ENCODE data around the gene BRICD5. TPM values are rescaled to one million over a fixed set of nuclear protein-coding genes. Genes with fewer than 3 reads are reported as not detected.
"Not testable (repeated sequence)": the region's sequence is repeated elsewhere in the genome, so short reads cannot be mapped to it uniquely, and the experiment has no call there.

Gene BRICD5
- total RNA-seq, 1 experiment from 2014 or later = 4.6 TPM

DNA sequence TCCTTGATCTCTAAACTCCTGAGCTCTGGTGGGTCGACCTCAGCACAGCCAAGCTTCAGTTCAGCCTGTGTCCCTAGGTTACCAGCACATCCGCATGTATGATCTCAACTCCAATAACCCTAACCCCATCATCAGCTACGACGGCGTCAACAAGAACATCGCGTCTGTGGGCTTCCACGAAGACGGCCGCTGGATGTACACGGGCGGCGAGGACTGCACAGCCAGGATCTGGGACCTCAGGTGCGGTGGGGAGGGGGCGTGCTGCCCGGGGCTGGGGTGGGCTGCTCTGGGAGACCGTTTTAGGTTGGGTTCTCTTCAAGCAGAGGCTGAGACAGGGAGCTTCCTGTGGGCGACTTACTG is 4.3 kb downstream of the BRICD5 start:
- no peaks in the 10 kb centered on the region for H3K27me3 ChIP-seq (replicated peaks)
- no peaks in the 10 kb centered on the region for H3K9me3 ChIP-seq (replicated peaks)
- peaks cover 13% of the 10 kb centered on the region for H3K4me1 ChIP-seq (replicated peaks)
- no peak for DNase-seq (ENCODE audit: low read depth in 1 of 2, low spot score in 2 of 2)
- peaks cover 45% of the 10 kb centered on the region for H3K36me3 ChIP-seq
- H3K27ac ChIP-seq = no peak overlapping the region
- peak overlapping the region; percentile 96; the same call in 1 of the 2 replicates for H3K4me3 ChIP-seq

GRCh38 chr16:2205967-2206313 is 4.7 kb downstream of the BRICD5 start:
- DNase-seq (ENCODE audit: low read depth in 1 of 2, low spot score in 2 of 2) = no peak
- H3K4me3 ChIP-seq = peak overlapping the region; percentile 96

DNA sequence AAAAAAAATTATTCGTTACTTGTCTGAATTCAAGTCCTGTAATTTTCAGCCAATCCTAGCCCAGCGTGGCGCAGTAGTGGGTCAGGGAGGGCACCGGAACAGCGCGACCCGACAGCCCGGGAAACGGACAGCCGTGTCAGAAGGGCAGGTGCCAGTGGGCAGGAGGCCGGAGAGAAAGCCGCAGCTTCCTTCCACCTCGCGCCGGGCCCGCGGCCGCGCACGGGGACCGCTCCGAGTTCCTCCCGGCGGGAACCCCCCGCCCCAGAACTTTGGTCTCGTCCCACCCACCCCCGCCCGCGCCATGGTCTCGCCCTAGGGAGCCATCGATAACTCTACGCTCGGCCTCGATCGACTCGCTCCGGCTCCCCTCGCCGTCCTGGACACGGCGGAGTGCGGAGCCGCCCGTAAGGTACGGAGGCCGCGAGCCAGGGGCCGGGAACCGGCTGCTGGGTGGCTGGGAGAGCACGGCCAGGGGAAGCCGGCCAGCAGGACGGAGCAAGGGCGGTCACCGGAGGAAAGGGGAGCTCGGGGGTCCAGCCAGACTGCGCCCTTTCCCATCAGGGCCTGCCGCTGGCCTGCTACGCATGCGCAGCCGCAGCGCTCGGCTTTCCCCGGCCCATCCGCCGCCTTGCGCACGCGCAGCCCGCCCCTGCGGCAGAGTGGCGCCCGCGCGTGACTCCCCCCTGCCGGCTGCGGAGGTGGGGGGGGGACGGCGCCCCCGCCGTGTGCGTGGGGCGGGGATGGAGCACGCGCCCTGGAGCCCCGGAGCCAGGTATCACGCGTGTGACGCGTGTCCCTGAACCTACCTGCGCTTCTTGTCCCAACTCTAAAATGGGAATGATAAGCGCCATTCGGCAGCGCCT is 5.3 kb downstream of the BRICD5 start, which contains the start of gene MLST8:
MLST8 (plus strand) TSS at position 351 of the 863 bp plus-strand sequence. CDS start 632 bp downstream, outside the sequence.
- DNase-seq (ENCODE audit: low read depth in 1 of 2, low spot score in 2 of 2) = peak; percentile 83 to 97
- Histone ChIP-seq H3K36me3 (peaks cover 40% of the 10 kb centered on the region), H3K27me3 (replicated peaks) (no peaks in the 10 kb centered on the region), H3K4me1 (replicated peaks) (peaks cover 13% of the 10 kb centered on the region), H3K4me3 (peak within 1 kb of the TSS; percentile 96), H3K27ac (peak within 1 kb of the TSS; percentile 90), H3K9me3 (replicated peaks) (no peaks in the 10 kb centered on the region)

More at GRCh38 chr16:2205967-2206313, 4.7 kb downstream of the BRICD5 start:
- no peaks in the 10 kb centered on the region for H3K9me3 ChIP-seq (replicated peaks)
- no peak overlapping the region; the same call in 1 of the 2 replicates for H3K27ac ChIP-seq
- no peaks in the 10 kb centered on the region for H3K27me3 ChIP-seq (replicated peaks)
- peaks cover 44% of the 10 kb centered on the region for H3K36me3 ChIP-seq
- peaks cover 13% of the 10 kb centered on the region for H3K4me1 ChIP-seq (replicated peaks)

GRCh38 chr16:2204416-2205103 is 6.1 kb downstream of the BRICD5 start:
- H3K27me3 ChIP-seq (replicated peaks) = peaks cover 4% of the 10 kb centered on the region

DNA sequence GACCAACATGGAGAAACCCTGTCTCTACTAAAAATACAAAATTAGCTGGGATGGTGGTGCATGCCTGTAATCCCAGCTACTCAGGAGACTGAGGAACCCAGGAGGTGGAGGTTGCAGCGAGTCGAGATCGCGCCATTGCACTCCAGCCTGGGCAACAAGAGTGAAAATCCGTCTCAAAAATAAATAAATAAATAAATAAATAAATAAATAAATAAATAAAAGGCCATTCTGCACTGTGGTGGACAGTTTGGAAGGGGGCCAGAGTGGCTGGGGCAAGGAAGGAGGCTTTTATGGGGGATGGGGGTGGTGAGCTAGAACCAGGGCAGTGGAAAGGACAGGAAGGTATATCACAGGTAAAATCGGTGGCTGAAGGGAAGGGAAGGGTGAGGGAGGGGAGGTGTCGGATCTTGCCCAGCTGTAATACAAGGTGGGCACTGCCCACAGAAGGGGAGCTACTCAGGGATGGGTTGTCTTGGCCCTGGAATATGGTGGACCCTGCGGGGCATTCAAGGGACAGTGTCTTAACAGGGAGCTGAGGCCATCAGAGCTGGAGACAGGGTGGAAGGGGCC is 7.5 kb downstream of the BRICD5 start:
- H3K9me3 ChIP-seq (replicated peaks); H3K4me3 ChIP-seq; H3K27ac ChIP-seq; DNase-seq (ENCODE audit: low read depth in 1 of 2, low spot score in 2 of 2): not testable (repeated sequence)
- peaks cover 19% of the 10 kb centered on the region for H3K36me3 ChIP-seq
- H3K27me3 ChIP-seq (replicated peaks) = peaks cover 18% of the 10 kb centered on the region
- peaks cover 13% of the 10 kb centered on the region for H3K4me1 ChIP-seq (replicated peaks)

More at GRCh38 chr16:2204416-2205103, 6.1 kb downstream of the BRICD5 start:
- H3K4me1 ChIP-seq (replicated peaks) = peaks cover 13% of the 10 kb centered on the region
- H3K27ac ChIP-seq = peak overlapping the region; percentile 90; the same call in 1 of the 2 replicates
- peak overlapping the region; percentile 96 for H3K4me3 ChIP-seq
- peaks cover 32% of the 10 kb centered on the region for H3K36me3 ChIP-seq
- no peaks in the 10 kb centered on the region for H3K9me3 ChIP-seq (replicated peaks)
- no peak for DNase-seq (ENCODE audit: low read depth in 1 of 2, low spot score in 2 of 2)

GRCh38 chr16:2200313-2200712 is 10.3 kb downstream of the BRICD5 start:
- Histone ChIP-seq H3K4me3 (no peak overlapping the region), H3K36me3 (0 out of 2 replicates have a peak, but pooled peaks cover under 1% of the 10 kb centered on the region), H3K27ac (no peak overlapping the region), H3K9me3 (replicated peaks) (no peaks in the 10 kb centered on the region), H3K27me3 (replicated peaks) (peaks cover 42% of the 10 kb centered on the region), H3K4me1 (replicated peaks) (peaks cover 11% of the 10 kb centered on the region)
- DNase-seq (ENCODE audit: low read depth in 1 of 2, low spot score in 2 of 2) = no peak

GRCh38 chr16:2199621-2200139 is 11.0 kb downstream of the BRICD5 start:
- DNase-seq (ENCODE audit: low read depth in 1 of 2, low spot score in 2 of 2) = no peak
- H3K27ac ChIP-seq = no peak overlapping the region
- no peaks in the 10 kb centered on the region for H3K9me3 ChIP-seq (replicated peaks)
- H3K4me3 ChIP-seq = no peak overlapping the region
- peaks cover 7% of the 10 kb centered on the region for H3K4me1 ChIP-seq (replicated peaks)
- H3K27me3 ChIP-seq (replicated peaks) = peaks cover 48% of the 10 kb centered on the region
- no peaks in the 10 kb centered on the region for H3K36me3 ChIP-seq

DNA sequence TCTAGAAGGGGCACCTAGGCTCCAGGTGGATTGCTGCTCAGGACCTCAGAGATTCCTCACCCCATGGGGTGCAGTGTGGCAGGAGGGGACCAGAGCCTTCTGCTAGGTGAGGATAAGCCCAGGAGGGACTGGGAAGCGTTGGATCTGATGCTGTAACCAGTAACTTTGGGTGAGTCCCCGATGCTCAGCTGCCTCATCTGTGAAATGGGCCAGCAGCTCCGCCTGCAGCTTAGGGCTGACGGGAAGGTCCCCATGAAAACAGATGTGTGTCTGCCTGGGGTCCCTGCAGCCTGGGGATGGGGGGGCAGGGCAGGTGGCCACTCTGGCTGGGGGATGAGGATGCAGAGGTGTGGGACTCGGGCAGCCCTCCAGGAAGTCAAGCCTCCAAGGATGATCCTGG is 11.6 kb downstream of the BRICD5 start:
- Histone ChIP-seq H3K9me3 (replicated peaks) (no peaks in the 10 kb centered on the region), H3K27me3 (replicated peaks) (peaks cover 54% of the 10 kb centered on the region)

DNA sequence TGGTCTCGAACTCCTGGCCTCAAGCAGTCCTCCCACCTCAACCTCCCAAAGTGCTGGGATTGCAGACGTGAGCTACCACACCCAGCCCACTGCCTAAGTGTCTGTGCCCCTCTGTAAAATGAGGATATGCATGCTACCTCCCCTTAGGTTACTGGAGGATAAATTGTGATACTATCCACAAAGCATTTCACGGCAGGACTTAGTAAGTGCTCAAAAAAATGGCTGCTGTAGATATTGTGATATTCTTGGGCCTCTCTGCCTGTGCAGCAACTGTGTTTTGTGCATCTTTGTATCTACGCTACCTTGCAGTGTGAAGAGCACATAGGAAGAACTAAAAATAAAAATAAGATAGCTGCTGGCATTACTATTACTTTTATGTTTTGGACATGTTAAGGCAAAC is 12.4 kb downstream of the BRICD5 start:
- no peak for DNase-seq (ENCODE audit: low read depth in 1 of 2, low spot score in 2 of 2)
- H3K4me1 ChIP-seq (replicated peaks) = 0 out of 2 replicates have a peak, but pooled peaks cover 5% of the 10 kb centered on the region
- H3K4me3 ChIP-seq = no peak overlapping the region
- no peaks in the 10 kb centered on the region for H3K9me3 ChIP-seq (replicated peaks)
- peaks cover 57% of the 10 kb centered on the region for H3K27me3 ChIP-seq (replicated peaks)
- H3K27ac ChIP-seq = no peak overlapping the region
- no peaks in the 10 kb centered on the region for H3K36me3 ChIP-seq

More for the DNA sequence above, 11.6 kb downstream of the BRICD5 start:
- DNase-seq (ENCODE audit: low read depth in 1 of 2, low spot score in 2 of 2) = no peak
- Histone ChIP-seq H3K4me3 (no peak overlapping the region), H3K36me3 (no peaks in the 10 kb centered on the region), H3K27ac (no peak overlapping the region), H3K4me1 (replicated peaks) (0 out of 2 replicates have a peak, but pooled peaks cover 5% of the 10 kb centered on the region)

- H3K4me1 ChIP-seq (replicated peaks) = 0 out of 2 replicates have a peak, but pooled peaks cover 5% of the 10 kb centered on the region
- H3K27me3 ChIP-seq (replicated peaks) = peaks cover 57% of the 10 kb centered on the region
- no peak overlapping the region for H3K4me3 ChIP-seq
- no peaks in the 10 kb centered on the region for H3K9me3 ChIP-seq (replicated peaks)
- no peak overlapping the region for H3K27ac ChIP-seq
- no peaks in the 10 kb centered on the region for H3K36me3 ChIP-seq
- DNase-seq (ENCODE audit: low read depth in 1 of 2, low spot score in 2 of 2) = no peak
These were observed 12.9 kb downstream of the BRICD5 start for GRCh38 chr16:2197765-2198164.

DNA sequence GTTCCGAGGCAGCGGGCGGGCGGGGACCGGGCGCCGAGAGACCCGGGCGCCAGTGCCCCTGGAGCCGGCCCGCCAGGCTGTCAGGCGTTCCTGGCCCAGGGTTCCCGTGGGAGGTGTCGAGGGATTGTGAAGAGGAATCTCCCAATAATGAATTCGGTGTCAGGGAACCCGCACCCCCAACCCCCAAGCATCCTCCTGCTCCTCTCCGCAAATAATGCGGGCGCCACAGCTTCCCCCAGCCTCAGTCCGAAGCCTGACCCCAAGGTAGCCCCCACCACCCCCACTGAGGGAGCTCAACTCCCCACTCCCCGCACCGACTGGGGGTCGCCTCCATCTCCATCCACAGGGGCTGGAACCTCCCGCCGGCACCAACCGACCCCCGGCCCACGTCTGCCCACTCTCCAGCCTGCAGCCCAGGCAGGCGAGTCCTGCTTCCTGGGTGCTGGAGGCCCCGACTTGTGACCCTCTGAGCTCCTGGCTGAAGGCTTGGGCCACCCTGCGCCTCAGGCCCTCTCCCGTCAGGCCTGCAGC is 13.6 kb downstream of the BRICD5 start:
- H3K36me3 ChIP-seq = no peaks in the 10 kb centered on the region
- H3K27me3 ChIP-seq (replicated peaks) = peaks cover 57% of the 10 kb centered on the region
- DNase-seq (ENCODE audit: low read depth in 1 of 2, low spot score in 2 of 2) = no peak
- no peaks in the 10 kb centered on the region for H3K9me3 ChIP-seq (replicated peaks)
- H3K4me3 ChIP-seq = no peak overlapping the region
- 0 out of 2 replicates have a peak, but pooled peaks cover 5% of the 10 kb centered on the region for H3K4me1 ChIP-seq (replicated peaks)
- no peak overlapping the region for H3K27ac ChIP-seq

- Histone ChIP-seq H3K27ac (no peak within 1 kb of the TSS), H3K27me3 (replicated peaks) (peaks cover 57% of the 10 kb centered on the region), H3K9me3 (replicated peaks) (no peaks in the 10 kb centered on the region), H3K4me3 (no peak within 1 kb of the TSS), H3K36me3 (no peaks in the 10 kb centered on the region), H3K4me1 (replicated peaks) (0 out of 2 replicates have a peak, but pooled peaks cover 5% of the 10 kb centered on the region)
- DNase-seq (ENCODE audit: low read depth in 1 of 2, low spot score in 2 of 2) = no peak
These were observed 14.3 kb downstream of the BRICD5 start, which contains the start of gene CASKIN1 for GRCh38 chr16:2196162-2196980. TSS of gene CASKIN1 (minus strand) at chr16:2196605. CDS start at chr16:2196432, 173 bp downstream.
